Activated CD4-positive, alpha-beta T cell treated with anti-CD3 and anti-CD28 coated beads, Interleukin-2, amount 10 ng/mL, durations not matched to agents 7 days and 5 days (primary cell): Measurements from ENCODE around the gene RBM38. TPM values are rescaled to one million over a fixed set of nuclear protein-coding genes. Genes with fewer than 3 reads are reported as not detected.
"Not testable (repeated sequence)": the region's sequence is repeated elsewhere in the genome, so short reads cannot be mapped to it uniquely, and the experiment has no call there.

Source experiments
- CTCF ChIA-PET: fragments of 350-600 bp; sonication (Branson Sonifier 250); formaldehyde crosslinking; loops from one replicate; lab custom pipeline; 2021; ENCODE audit warnings: antibody characterized with exemption; lab: Charles Lee
- POLR2A ChIA-PET: fragments of 350-600 bp; sonication (Branson Sonifier 250); formaldehyde crosslinking; loops from one replicate; lab custom pipeline; 2021; ENCODE audit warnings: antibody characterized with exemption; lab: Charles Lee
- DNase-seq: peaks from one replicate; pipeline ENCODE4 v3.0.0-alpha.2; 2020
- H3K27ac Mint-ChIP-seq: one replicate; pipeline ENCODE4 v1.8.0; 2021; ENCODE audit warnings: mild to moderate bottlenecking, moderate library complexity, mixed read lengths
- H3K27me3 Mint-ChIP-seq: one replicate; pipeline ENCODE4 v1.8.0; 2021; ENCODE audit warnings: mixed read lengths
- H3K36me3 Mint-ChIP-seq: one replicate; pipeline ENCODE4 v1.8.0; 2021; ENCODE audit warnings: low read depth, mixed read lengths
- H3K4me1 Mint-ChIP-seq: one replicate; pipeline ENCODE4 v1.8.0; 2021; ENCODE audit warnings: mixed read lengths
- H3K4me3 Mint-ChIP-seq: one replicate; pipeline ENCODE4 v1.8.0; 2021; ENCODE audit warnings: mild to moderate bottlenecking, moderate library complexity, mixed read lengths
- H3K9me3 Mint-ChIP-seq: one replicate; pipeline ENCODE4 v1.8.0; 2021; ENCODE audit warnings: mixed read lengths
- total RNA-seq, 2 experiments: library from RNA; stranded (reverse); gene quantifications; one replicate each; pipeline ENCODE4 v1.2.3, GENCODE V29; 2021

The RBM38 gene
- total RNA-seq: 10 to 100 TPM; 97.3 to 98.8 TPM

GRCh38 chr20:57390604-57391438 is at the start of gene RBM38:
RBM38 (plus strand) TSS chr20:57391396; CDS start chr20:57391582, 186 bp downstream.
- ChIA-PET CTCF (interaction anchor here (0.8 to 5.3 kb wide), 10 partner anchors 8 to 103 kb away, joined by 3 to 18 read pairs (median 4); no protein-coding TSS in a partner anchor), POLR2A (interaction anchor here (0.6 kb wide), 2 partner anchors 26 to 729 kb away, joined by 3 to 5 read pairs; no protein-coding TSS in a partner anchor)
- peak; percentile 73 for DNase-seq
- H3K9me3 Mint-ChIP-seq: no peaks in the 10 kb centered on the region
- H3K4me3 Mint-ChIP-seq: peak within 1 kb of the TSS; percentile 90
- H3K4me1 Mint-ChIP-seq: peaks cover 47% of the 10 kb centered on the region
- H3K36me3 Mint-ChIP-seq: peaks cover 33% of the 10 kb centered on the region
- H3K27me3 Mint-ChIP-seq: no peaks in the 10 kb centered on the region
- peak within 1 kb of the TSS; percentile 93 for H3K27ac Mint-ChIP-seq

- Mint-ChIP-seq H3K36me3 (no peaks in the 10 kb centered on the region), H3K27me3 (peaks cover 29% of the 10 kb centered on the region), H3K4me1 (no peaks in the 10 kb centered on the region), H3K27ac (no peak overlapping the region), H3K4me3 (no peak overlapping the region), H3K9me3 (no peaks in the 10 kb centered on the region)
- no peak for DNase-seq
- POLR2A ChIA-PET: no interaction called here
- CTCF ChIA-PET: no interaction called here
These were observed 49.5 kb upstream of the RBM38 start for GRCh38 chr20:57341663-57342062.

- H3K36me3 Mint-ChIP-seq: no peaks in the 10 kb centered on the region
- ChIA-PET CTCF (no interaction called here), POLR2A (no interaction called here)
- H3K4me3 Mint-ChIP-seq: no peak overlapping the region
- H3K27me3 Mint-ChIP-seq: peaks cover 35% of the 10 kb centered on the region
- no peak overlapping the region for H3K27ac Mint-ChIP-seq
- no peaks in the 10 kb centered on the region for H3K4me1 Mint-ChIP-seq
- no peaks in the 10 kb centered on the region for H3K9me3 Mint-ChIP-seq
- no peak for DNase-seq
These were observed 48.4 kb upstream of the RBM38 start for GRCh38 chr20:57342829-57343228.

GRCh38 chr20:57346477-57346876 is 44.7 kb upstream of the RBM38 start:
- ChIA-PET POLR2A (no interaction called here), CTCF (no interaction called here)
- H3K4me3 Mint-ChIP-seq: no peak overlapping the region

GRCh38 chr20:57347393-57347792 is 43.8 kb upstream of the RBM38 start:
- H3K4me3 Mint-ChIP-seq: no peak overlapping the region
- ChIA-PET POLR2A (no interaction called here), CTCF (interaction anchor here (0.9 kb wide), 1 partner anchor 256 kb away, joined by 3 read pairs; no protein-coding TSS in a partner anchor)
- peaks cover 18% of the 10 kb centered on the region for H3K27me3 Mint-ChIP-seq
- no peaks in the 10 kb centered on the region for H3K9me3 Mint-ChIP-seq
- H3K36me3 Mint-ChIP-seq: no peaks in the 10 kb centered on the region
- H3K4me1 Mint-ChIP-seq: peaks cover 17% of the 10 kb centered on the region
- no peak overlapping the region for H3K27ac Mint-ChIP-seq
- DNase-seq: no peak

More at GRCh38 chr20:57346477-57346876, 44.7 kb upstream of the RBM38 start:
- peaks cover 27% of the 10 kb centered on the region for H3K27me3 Mint-ChIP-seq
- peak; percentile 80 for DNase-seq
- no peaks in the 10 kb centered on the region for H3K36me3 Mint-ChIP-seq
- no peaks in the 10 kb centered on the region for H3K9me3 Mint-ChIP-seq
- no peak overlapping the region for H3K27ac Mint-ChIP-seq
- H3K4me1 Mint-ChIP-seq: peaks cover 10% of the 10 kb centered on the region

GRCh38 chr20:57348200-57348921 is 42.8 kb upstream of the RBM38 start:
- DNase-seq, H3K36me3 Mint-ChIP-seq, H3K9me3 Mint-ChIP-seq, H3K27ac Mint-ChIP-seq, POLR2A ChIA-PET, H3K4me3 Mint-ChIP-seq: not testable (repeated sequence)
- Mint-ChIP-seq H3K27me3 (peaks cover 12% of the 10 kb centered on the region), H3K4me1 (peaks cover 27% of the 10 kb centered on the region)
- CTCF ChIA-PET: interaction anchor here (0.9 to 1.4 kb wide), 3 partner anchors 8 to 257 kb away, joined by 3 to 5 read pairs (median 4); no protein-coding TSS in a partner anchor

GRCh38 chr20:57348922-57349574 is 42.1 kb upstream of the RBM38 start:
- H3K9me3 Mint-ChIP-seq, POLR2A ChIA-PET: not testable (repeated sequence)
- Mint-ChIP-seq H3K4me3 (peak overlapping the region; percentile 59), H3K27ac (peak overlapping the region; percentile 76), H3K36me3 (peaks cover 12% of the 10 kb centered on the region), H3K27me3 (peaks cover 12% of the 10 kb centered on the region), H3K4me1 (peaks cover 29% of the 10 kb centered on the region)
- CTCF ChIA-PET: interaction anchor here (0.6 to 1.4 kb wide), 4 partner anchors 9 to 1144 kb away, joined by 3 to 5 read pairs (median 4); no protein-coding TSS in a partner anchor
- DNase-seq: peak; percentile 13

GRCh38 chr20:57350081-57350710 is 41.0 kb upstream of the RBM38 start:
- CTCF ChIA-PET: interaction anchor here (0.7 kb wide), 1 partner anchor 258 kb away, joined by 3 read pairs; no protein-coding TSS in a partner anchor
- DNase-seq: no peak
- Mint-ChIP-seq H3K27me3 (peaks cover 9% of the 10 kb centered on the region), H3K4me3 (peak overlapping the region; percentile 59), H3K36me3 (peaks cover 21% of the 10 kb centered on the region), H3K27ac (peak overlapping the region; percentile 72), H3K9me3 (no peaks in the 10 kb centered on the region), H3K4me1 (peaks cover 33% of the 10 kb centered on the region)
- POLR2A ChIA-PET: no interaction called here

- POLR2A ChIA-PET, H3K27me3 Mint-ChIP-seq, DNase-seq: not testable (repeated sequence)
These were observed 40.5 kb upstream of the RBM38 start for GRCh38 chr20:57350726-57351041.

GRCh38 chr20:57351042-57351783 is 40.0 kb upstream of the RBM38 start, which contains the start of gene RAE1:
RAE1 (plus strand) TSS chr20:57351255; CDS start chr20:57354039, 2,784 bp downstream.
- H3K27ac Mint-ChIP-seq: peak within 1 kb of the TSS; percentile 89
- H3K36me3 Mint-ChIP-seq: peaks cover 27% of the 10 kb centered on the region
- ChIA-PET CTCF (no interaction called here), POLR2A (no interaction called here)
- peaks cover 33% of the 10 kb centered on the region for H3K4me1 Mint-ChIP-seq
- no peaks in the 10 kb centered on the region for H3K9me3 Mint-ChIP-seq
- DNase-seq: peak; percentile 93
- peaks cover 9% of the 10 kb centered on the region for H3K27me3 Mint-ChIP-seq
- H3K4me3 Mint-ChIP-seq: peak within 1 kb of the TSS; percentile 90

More at GRCh38 chr20:57350726-57351041, 40.5 kb upstream of the RBM38 start:
- CTCF ChIA-PET, H3K9me3 Mint-ChIP-seq: not testable (repeated sequence)
- H3K4me1 Mint-ChIP-seq: peaks cover 33% of the 10 kb centered on the region
- peak overlapping the region; percentile 89 for H3K27ac Mint-ChIP-seq
- H3K36me3 Mint-ChIP-seq: peaks cover 24% of the 10 kb centered on the region
- H3K4me3 Mint-ChIP-seq: peak overlapping the region; percentile 90

GRCh38 chr20:57352305-57352704 is 38.9 kb upstream of the RBM38 start:
- Mint-ChIP-seq H3K27ac (peak overlapping the region; percentile 57), H3K36me3 (peaks cover 31% of the 10 kb centered on the region), H3K4me1 (peaks cover 33% of the 10 kb centered on the region), H3K4me3 (peak overlapping the region; percentile 90), H3K9me3 (no peaks in the 10 kb centered on the region), H3K27me3 (peaks cover 6% of the 10 kb centered on the region)
- POLR2A ChIA-PET: interaction anchor here (0.6 kb wide), 1 partner anchor 131 kb away, joined by 3 read pairs; no protein-coding TSS in a partner anchor
- DNase-seq: no peak
- CTCF ChIA-PET: no interaction called here
